ENCODE data around the gene NAXE. TPM values are rescaled to one million over a fixed set of nuclear protein-coding genes. Genes with fewer than 3 reads are reported as not detected.
A peak's percentile ranks its signal among the peaks of the same experiment; 100 is the strongest.
"Not testable (repeated sequence)": the region's sequence is repeated elsewhere in the genome, so short reads cannot be mapped to it uniquely, and the experiment has no call there.

Gene NAXE
- 77.8 and 78.0 TPM in 2 replicates for total RNA-seq

DNA sequence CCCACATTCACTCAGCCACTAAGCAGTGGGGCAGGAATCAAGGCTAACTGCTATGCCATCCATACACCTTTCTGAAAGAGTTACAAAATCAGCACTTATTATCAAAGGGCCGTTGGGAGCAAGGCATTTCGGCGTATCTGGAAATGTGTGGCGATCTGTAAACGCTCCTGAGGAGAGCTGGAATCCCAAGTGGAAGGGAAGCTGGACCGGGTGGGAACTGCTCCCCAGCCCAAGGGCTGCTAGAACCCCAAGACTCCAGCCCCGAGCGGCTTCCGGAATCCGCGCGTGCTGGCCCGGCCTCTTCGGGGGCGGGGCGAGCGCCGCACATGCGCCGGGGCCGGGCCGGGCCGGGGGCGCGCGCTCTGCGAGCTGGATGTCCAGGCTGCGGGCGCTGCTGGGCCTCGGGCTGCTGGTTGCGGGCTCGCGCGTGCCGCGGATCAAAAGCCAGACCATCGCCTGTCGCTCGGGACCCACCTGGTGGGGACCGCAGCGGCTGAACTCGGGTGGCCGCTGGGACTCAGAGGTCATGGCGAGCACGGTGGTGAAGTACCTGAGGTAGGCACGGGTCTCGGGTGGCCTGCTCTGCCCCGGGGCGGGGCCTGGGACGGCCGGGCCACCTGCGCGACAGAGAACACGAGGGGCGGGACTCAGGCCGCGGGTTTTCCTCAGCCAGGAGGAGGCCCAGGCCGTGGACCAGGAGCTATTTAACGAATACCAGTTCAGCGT lies at the start of gene NAXE:
NAXE (plus strand) TSS at position 345 of the 726 bp plus-strand sequence; CDS start at position 374, 29 bp downstream.
- peak within 1 kb of the TSS; percentile 83 for H3K4me3 Mint-ChIP-seq
- H3K27ac Mint-ChIP-seq = peak within 1 kb of the TSS; percentile 85
- H3K9me3 Mint-ChIP-seq = no peaks in the 10 kb centered on the region
- intact Hi-C loops (cut with micrococcal nuclease) = loop anchor here (1.0 to 5.0 kb wide), 5 partner anchors 7 to 253 kb away; partner anchors contain the start of genes CCT3, GPATCH4, IQGAP3 and ISG20L2
- no peaks in the 10 kb centered on the region for H3K27me3 Mint-ChIP-seq (ENCODE audit: insufficient read depth)
- H3K4me1 Mint-ChIP-seq (ENCODE audit: low read depth) = peaks cover 19% of the 10 kb centered on the region
- DNase-seq (ENCODE audit: low spot score) = peak; percentile 68
- peaks cover 24% of the 10 kb centered on the region for H3K36me3 Mint-ChIP-seq (ENCODE audit: low read depth)

DNA sequence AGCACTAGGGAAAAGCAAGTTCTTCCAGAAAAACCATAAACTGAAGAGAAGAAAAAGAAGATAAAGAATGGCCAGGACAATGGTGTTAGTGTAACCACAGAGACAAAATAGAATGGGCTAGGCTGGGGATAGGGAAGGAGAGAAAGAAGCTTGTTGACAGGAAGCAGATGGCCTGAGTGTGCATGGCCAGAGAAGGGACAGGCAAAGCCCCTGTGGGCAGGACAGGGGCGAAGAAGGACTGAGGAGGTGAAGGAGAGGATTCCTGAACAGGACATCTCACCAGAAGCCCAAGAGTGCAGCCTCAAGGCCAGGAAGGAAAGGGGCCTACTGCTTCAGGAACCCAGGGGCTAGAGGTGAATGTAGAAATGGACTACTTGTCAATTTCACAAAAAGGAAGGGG lies 48.5 kb upstream of the NAXE start:
- no peak overlapping the region for H3K4me3 Mint-ChIP-seq
- peaks cover 11% of the 10 kb centered on the region for H3K4me1 Mint-ChIP-seq (ENCODE audit: low read depth)
- intact Hi-C loops (cut with micrococcal nuclease) = no loop called here
- no peak for DNase-seq (ENCODE audit: low spot score)
- no peaks in the 10 kb centered on the region for H3K9me3 Mint-ChIP-seq
- peaks cover 17% of the 10 kb centered on the region for H3K36me3 Mint-ChIP-seq (ENCODE audit: low read depth)
- no peaks in the 10 kb centered on the region for H3K27me3 Mint-ChIP-seq (ENCODE audit: insufficient read depth)
- H3K27ac Mint-ChIP-seq = no peak overlapping the region

DNA sequence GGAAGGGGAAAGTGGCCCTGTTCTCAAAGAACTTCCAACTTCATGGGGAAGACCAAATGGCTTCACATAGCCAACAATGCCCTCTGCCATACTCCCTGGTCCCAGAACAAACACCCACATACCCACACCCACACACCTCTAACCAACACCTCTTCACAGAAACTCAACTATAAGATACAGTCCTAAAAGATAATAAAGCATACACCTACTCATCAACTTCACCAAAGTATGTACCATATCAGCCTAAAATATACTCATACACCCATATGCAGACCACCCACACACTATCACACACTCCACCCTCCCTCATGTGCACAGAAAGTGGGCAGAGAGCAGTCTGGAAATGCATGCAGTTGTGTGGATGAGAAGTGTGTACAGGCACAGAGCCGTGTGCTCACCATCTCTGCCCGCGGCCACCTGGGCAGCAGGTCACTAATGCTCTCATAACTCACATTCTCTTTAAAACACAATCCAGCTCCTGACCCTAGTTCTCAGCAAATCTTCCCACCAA lies 46.9 kb upstream of the NAXE start:
- no peak overlapping the region for H3K27ac Mint-ChIP-seq
- no peaks in the 10 kb centered on the region for H3K9me3 Mint-ChIP-seq
- intact Hi-C loops (cut with micrococcal nuclease) = no loop called here
- H3K27me3 Mint-ChIP-seq (ENCODE audit: insufficient read depth) = no peaks in the 10 kb centered on the region
- DNase-seq (ENCODE audit: low spot score) = no peak
- H3K4me1 Mint-ChIP-seq (ENCODE audit: low read depth) = no peaks in the 10 kb centered on the region
- H3K36me3 Mint-ChIP-seq (ENCODE audit: low read depth) = peaks cover 8% of the 10 kb centered on the region
- H3K4me3 Mint-ChIP-seq = no peak overlapping the region

DNA sequence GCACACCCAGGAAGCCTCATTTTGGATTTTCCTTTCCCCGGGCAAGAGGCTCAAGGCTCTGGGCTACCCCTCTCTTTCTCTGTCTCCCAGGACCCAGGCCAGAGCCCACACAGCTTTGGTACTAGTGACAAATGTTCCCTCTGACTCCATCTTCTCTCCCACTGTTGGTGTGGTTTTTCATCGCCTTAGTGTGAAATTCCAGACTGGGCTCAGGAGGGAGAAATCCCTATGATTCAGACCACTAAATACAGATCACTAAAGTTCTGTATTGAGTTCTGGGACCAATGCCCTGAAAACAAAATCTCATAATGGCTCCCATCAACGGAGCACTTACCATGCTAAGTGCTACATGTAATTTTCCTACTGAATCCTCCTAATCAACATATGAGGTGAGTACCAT lies 45.3 kb upstream of the NAXE start:
- peaks cover 7% of the 10 kb centered on the region for H3K36me3 Mint-ChIP-seq (ENCODE audit: low read depth)
- intact Hi-C loops (cut with micrococcal nuclease) = no loop called here
- no peaks in the 10 kb centered on the region for H3K9me3 Mint-ChIP-seq
- H3K4me3 Mint-ChIP-seq = no peak overlapping the region
- no peaks in the 10 kb centered on the region for H3K27me3 Mint-ChIP-seq (ENCODE audit: insufficient read depth)
- no peak overlapping the region for H3K27ac Mint-ChIP-seq
- no peaks in the 10 kb centered on the region for H3K4me1 Mint-ChIP-seq (ENCODE audit: low read depth)
- DNase-seq (ENCODE audit: low spot score) = no peak

DNA sequence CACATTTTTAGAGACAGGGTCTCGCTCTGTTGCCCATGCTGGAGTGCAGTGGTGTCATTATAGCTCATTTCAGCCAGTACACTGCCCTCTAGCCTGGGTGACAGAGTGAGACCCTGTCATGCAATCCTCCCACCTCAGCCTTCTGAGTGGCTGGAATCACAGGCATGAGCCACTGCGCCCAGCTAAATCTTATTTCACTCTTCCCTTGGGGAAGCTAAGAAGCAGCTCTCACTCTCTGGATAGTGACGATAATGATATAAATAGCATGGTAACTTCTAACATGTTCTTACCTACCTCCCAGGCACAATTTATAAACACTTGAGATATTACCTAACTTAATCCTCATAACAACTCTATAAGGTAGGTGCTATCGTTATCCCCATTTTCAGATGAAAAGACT lies 44.1 kb upstream of the NAXE start:
- Mint-ChIP-seq H3K27me3 (ENCODE audit: insufficient read depth) (no peaks in the 10 kb centered on the region), H3K4me1 (ENCODE audit: low read depth) (no peaks in the 10 kb centered on the region), H3K4me3 (no peak overlapping the region), H3K27ac (no peak overlapping the region), H3K36me3 (ENCODE audit: low read depth) (peaks cover 11% of the 10 kb centered on the region), H3K9me3 (no peaks in the 10 kb centered on the region)
- intact Hi-C loops (cut with micrococcal nuclease) = no loop called here
- no peak for DNase-seq (ENCODE audit: low spot score)

DNA sequence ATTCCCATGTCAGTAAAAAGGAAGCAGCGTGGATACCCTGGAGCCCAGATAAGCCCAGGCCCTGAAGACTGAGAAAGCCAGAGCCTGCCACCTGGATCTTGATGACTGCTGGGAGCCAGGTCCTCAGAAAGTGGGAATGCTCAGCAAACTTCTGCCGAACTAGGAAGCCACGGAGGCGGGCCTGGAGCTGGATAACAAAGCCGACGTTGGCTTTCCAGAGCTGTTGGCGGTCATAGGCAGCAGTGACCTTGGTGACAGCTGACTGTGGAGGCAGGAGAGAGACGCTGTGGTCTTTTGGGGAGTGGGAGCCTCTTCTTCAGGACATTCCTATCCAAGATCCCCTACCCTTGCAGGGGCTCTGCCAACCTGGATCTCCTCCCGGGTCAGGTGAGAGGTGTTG lies 43.6 kb upstream of the NAXE start:
- H3K27ac Mint-ChIP-seq = no peak overlapping the region
- no peaks in the 10 kb centered on the region for H3K27me3 Mint-ChIP-seq (ENCODE audit: insufficient read depth)
- no peaks in the 10 kb centered on the region for H3K9me3 Mint-ChIP-seq
- no peak for DNase-seq (ENCODE audit: low spot score)
- peaks cover under 1% of the 10 kb centered on the region for H3K4me1 Mint-ChIP-seq (ENCODE audit: low read depth)
- no peak overlapping the region for H3K4me3 Mint-ChIP-seq
- H3K36me3 Mint-ChIP-seq (ENCODE audit: low read depth) = peaks cover 11% of the 10 kb centered on the region
- intact Hi-C loops (cut with micrococcal nuclease) = no loop called here

DNA sequence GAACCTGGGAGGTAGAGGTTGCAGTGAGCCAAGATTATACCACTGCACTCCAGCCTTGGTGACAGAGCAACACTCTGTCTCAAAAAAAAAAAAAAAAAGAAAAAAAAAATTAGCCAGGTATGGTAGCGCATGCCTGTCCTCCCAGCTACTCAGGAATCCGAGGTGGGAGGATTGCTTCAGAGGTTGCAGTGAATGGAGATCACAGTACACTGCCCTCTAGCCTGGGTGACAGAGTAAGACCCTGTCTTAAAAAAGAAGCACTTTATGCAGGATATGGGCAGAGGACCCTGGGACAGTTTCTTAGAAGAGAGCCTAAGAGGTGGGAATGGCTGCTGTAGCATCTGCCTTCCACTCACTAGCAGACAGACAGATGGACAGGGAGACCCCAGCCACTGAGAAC lies 42.2 kb upstream of the NAXE start:
- no peak for DNase-seq (ENCODE audit: low spot score)
- Mint-ChIP-seq H3K27me3 (ENCODE audit: insufficient read depth) (no peaks in the 10 kb centered on the region), H3K4me1 (ENCODE audit: low read depth) (peaks cover 5% of the 10 kb centered on the region), H3K36me3 (ENCODE audit: low read depth) (peaks cover 14% of the 10 kb centered on the region), H3K9me3 (no peaks in the 10 kb centered on the region), H3K4me3 (no peak overlapping the region), H3K27ac (no peak overlapping the region)
- intact Hi-C loops (cut with micrococcal nuclease) = no loop called here

DNA sequence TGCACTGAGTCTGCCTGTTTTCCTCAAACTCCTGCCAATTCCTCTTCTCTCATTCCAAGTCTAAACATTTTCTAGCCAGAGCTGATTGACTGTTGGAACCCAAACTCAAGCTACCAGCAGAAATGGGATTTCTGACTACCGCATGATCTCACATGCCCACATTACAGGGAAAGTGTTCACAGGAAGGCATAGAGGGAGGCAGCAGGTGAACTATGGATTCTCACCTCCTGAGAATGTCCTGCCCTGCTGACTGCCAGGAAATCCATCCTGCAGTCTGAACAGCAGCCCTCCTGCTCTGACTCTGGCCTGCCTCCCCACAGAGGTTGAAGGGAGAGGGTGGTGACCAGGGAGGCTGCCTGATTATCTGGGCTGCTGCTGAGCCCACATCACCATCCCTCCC lies 41.7 kb upstream of the NAXE start:
- Mint-ChIP-seq H3K27ac (no peak overlapping the region), H3K4me1 (ENCODE audit: low read depth) (peaks cover 5% of the 10 kb centered on the region), H3K36me3 (ENCODE audit: low read depth) (peaks cover 14% of the 10 kb centered on the region), H3K27me3 (ENCODE audit: insufficient read depth) (no peaks in the 10 kb centered on the region), H3K9me3 (no peaks in the 10 kb centered on the region), H3K4me3 (no peak overlapping the region)
- intact Hi-C loops (cut with micrococcal nuclease) = no loop called here
- no peak for DNase-seq (ENCODE audit: low spot score)

DNA sequence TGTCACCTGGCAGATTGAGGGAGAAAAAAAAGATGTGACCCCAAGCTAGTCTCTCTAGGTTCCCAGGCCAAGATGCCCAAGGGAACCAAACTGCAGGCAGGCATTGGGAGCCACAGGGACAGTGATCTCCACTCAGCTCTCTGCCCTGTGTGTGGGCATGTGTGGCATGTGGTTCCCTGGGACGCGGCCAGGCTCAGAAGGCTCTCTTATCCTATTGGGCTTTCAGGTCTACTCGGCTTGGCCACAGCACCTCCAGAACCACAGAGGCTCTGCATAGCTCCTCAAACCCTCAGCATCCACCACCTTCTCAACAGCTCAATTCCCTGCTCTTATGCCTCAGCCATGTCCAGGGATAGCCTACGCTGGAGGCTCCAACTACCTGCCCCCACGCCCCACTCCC lies 41.2 kb upstream of the NAXE start:
- Mint-ChIP-seq H3K27me3 (ENCODE audit: insufficient read depth) (no peaks in the 10 kb centered on the region), H3K9me3 (no peaks in the 10 kb centered on the region), H3K4me1 (ENCODE audit: low read depth) (peaks cover 5% of the 10 kb centered on the region), H3K4me3 (no peak overlapping the region), H3K27ac (no peak overlapping the region), H3K36me3 (ENCODE audit: low read depth) (peaks cover 14% of the 10 kb centered on the region)
- no peak for DNase-seq (ENCODE audit: low spot score)
- intact Hi-C loops (cut with micrococcal nuclease) = no loop called here

DNA sequence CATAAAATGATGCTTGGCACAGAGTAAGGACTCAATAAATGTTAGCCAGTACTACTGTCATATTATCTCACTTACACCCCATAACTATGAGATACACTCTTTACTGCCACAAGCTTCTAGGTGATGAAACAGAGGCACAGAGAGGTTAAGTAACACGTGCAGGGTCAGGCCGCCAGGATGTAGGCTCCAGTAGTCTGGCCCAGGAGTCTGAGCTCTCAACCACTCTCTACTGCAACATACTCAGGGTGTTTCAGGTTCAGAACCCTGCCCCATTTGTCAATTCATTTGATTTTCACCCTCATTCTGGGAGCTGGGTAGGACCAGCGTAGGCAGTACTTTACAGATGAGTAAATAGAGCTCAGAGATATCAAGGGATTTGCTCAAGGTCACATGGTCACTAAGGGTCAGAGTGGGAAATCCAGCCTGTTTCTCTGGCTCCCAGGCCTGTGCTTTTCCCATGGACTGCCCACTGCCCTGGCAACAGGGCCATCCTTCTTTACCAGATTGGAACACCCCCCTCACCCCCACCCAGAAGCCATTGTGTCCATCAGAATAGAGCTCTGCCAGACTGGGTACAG lies 40.4 kb upstream of the NAXE start:
- peaks cover 5% of the 10 kb centered on the region for H3K4me1 Mint-ChIP-seq (ENCODE audit: low read depth)
- peaks cover 16% of the 10 kb centered on the region for H3K36me3 Mint-ChIP-seq (ENCODE audit: low read depth)
- H3K27ac Mint-ChIP-seq = no peak overlapping the region
- no peak for DNase-seq (ENCODE audit: low spot score)
- H3K9me3 Mint-ChIP-seq = no peaks in the 10 kb centered on the region
- H3K4me3 Mint-ChIP-seq = no peak overlapping the region
- no peaks in the 10 kb centered on the region for H3K27me3 Mint-ChIP-seq (ENCODE audit: insufficient read depth)
- intact Hi-C loops (cut with micrococcal nuclease) = no loop called here

DNA sequence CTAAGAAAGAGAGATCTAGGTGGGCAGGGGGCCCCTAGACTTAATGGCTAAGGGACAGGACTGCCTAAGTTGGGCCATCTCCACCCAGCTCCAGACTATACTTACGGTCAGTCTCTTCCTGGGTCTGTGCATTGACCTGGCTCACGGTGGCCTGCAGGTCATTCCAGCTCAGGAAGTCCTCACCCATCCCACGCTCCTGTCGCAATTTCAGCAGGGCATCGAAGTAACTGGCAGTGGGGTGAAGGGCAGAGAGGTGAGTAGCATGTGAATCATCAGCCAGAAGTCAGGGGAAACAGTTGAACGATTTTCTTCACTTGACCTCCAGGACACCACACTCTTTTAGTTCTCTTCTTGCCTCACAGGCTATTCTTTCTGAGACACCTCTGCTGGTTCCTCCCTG lies 39.7 kb upstream of the NAXE start:
- Mint-ChIP-seq H3K27ac (no peak overlapping the region), H3K9me3 (no peaks in the 10 kb centered on the region), H3K27me3 (ENCODE audit: insufficient read depth) (no peaks in the 10 kb centered on the region), H3K36me3 (ENCODE audit: low read depth) (peaks cover 14% of the 10 kb centered on the region), H3K4me1 (ENCODE audit: low read depth) (peaks cover 5% of the 10 kb centered on the region), H3K4me3 (no peak overlapping the region)
- DNase-seq (ENCODE audit: low spot score) = no peak
- intact Hi-C loops (cut with micrococcal nuclease) = no loop called here

DNA sequence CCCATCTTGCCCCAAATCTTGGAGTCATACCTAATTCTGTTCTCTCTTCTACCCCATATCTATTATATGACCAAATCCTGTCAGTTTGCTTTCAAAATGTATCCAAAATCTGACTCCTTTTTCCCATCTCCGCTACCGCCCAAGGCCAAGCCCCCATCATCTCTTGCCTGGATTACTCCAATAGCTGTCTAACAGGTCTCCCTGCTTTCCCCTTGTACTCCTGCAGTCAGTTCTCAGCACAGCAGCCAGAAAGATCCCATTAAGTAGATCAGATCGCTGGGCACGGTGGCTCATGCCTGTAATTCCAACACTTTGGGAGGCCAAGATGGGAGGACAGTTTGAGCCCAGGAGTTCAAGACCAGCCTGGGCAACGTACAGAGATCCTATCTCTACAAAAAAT lies 39.1 kb upstream of the NAXE start:
- H3K27ac Mint-ChIP-seq = no peak overlapping the region
- intact Hi-C loops (cut with micrococcal nuclease) = no loop called here
- peaks cover 5% of the 10 kb centered on the region for H3K4me1 Mint-ChIP-seq (ENCODE audit: low read depth)
- no peaks in the 10 kb centered on the region for H3K27me3 Mint-ChIP-seq (ENCODE audit: insufficient read depth)
- no peaks in the 10 kb centered on the region for H3K9me3 Mint-ChIP-seq
- H3K36me3 Mint-ChIP-seq (ENCODE audit: low read depth) = peaks cover 13% of the 10 kb centered on the region
- no peak overlapping the region for H3K4me3 Mint-ChIP-seq
- DNase-seq (ENCODE audit: low spot score) = no peak

DNA sequence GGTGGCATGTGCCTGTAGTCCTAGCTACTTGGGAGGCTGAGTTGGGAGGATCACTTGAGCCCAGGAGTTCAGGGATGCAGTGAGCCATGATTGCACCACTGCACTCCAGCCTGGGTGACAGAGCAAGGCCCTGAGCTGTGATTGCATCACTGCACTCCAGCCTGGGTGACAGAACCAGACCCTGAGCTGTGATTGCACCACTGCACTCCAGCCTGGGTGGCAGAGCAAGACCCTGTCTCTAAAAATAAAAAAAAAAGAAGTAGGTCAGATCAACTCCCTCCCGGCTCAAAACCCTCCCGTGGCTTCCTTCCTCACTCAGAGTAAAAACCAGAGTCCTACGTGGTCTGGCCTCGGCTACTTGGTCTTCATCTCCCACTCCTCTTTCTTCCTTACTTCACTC lies 38.6 kb upstream of the NAXE start:
- H3K4me3 Mint-ChIP-seq; H3K4me1 Mint-ChIP-seq (ENCODE audit: low read depth); H3K27ac Mint-ChIP-seq; H3K9me3 Mint-ChIP-seq; intact Hi-C loops (cut with micrococcal nuclease); H3K27me3 Mint-ChIP-seq (ENCODE audit: insufficient read depth); DNase-seq (ENCODE audit: low spot score): not testable (repeated sequence)
- H3K36me3 Mint-ChIP-seq (ENCODE audit: low read depth) = peaks cover 13% of the 10 kb centered on the region
